Measurements from ENCODE around the gene ACER3.
"Not testable (repeated sequence)": the region's sequence is repeated elsewhere in the genome, so short reads cannot be mapped to it uniquely, and the experiment has no call there.

Gene ACER3

GRCh38 chr11:76825726-76826396 is 34.9 kb upstream of the ACER3 start:
- DNase-seq (ENCODE audit: low read depth): no peak
- no peaks in the 10 kb centered on the region for H3K27me3 ChIP-seq (replicated peaks; ENCODE audit: control insufficient read depth, insufficient read depth, low read length)
- H3K4me1 ChIP-seq (ENCODE audit: control insufficient read depth, insufficient read depth, low read length): peaks cover 18% of the 10 kb centered on the region

GRCh38 chr11:76826508-76826907 is 34.2 kb upstream of the ACER3 start:
- H3K27me3 ChIP-seq (replicated peaks; ENCODE audit: control insufficient read depth, insufficient read depth, low read length); DNase-seq (ENCODE audit: low read depth); H3K4me3 ChIP-seq (ENCODE audit: low read length); H3K9me3 ChIP-seq (ENCODE audit: control insufficient read depth, low read length); H3K36me3 ChIP-seq (ENCODE audit: control insufficient read depth, insufficient read depth, low read length, severe bottlenecking); H3K9ac ChIP-seq (ENCODE audit: low read length): not testable (repeated sequence)
- peaks cover 20% of the 10 kb centered on the region for H3K4me1 ChIP-seq (ENCODE audit: control insufficient read depth, insufficient read depth, low read length)

More at GRCh38 chr11:76825726-76826396, 34.9 kb upstream of the ACER3 start:
- no peak overlapping the region for H3K4me3 ChIP-seq (ENCODE audit: low read length)
- no peaks in the 10 kb centered on the region for H3K9me3 ChIP-seq (ENCODE audit: control insufficient read depth, low read length)
- H3K9ac ChIP-seq (ENCODE audit: low read length): no peak overlapping the region
- H3K36me3 ChIP-seq (ENCODE audit: control insufficient read depth, insufficient read depth, low read length, severe bottlenecking): no peaks in the 10 kb centered on the region

- H3K9ac ChIP-seq (ENCODE audit: low read length); H3K36me3 ChIP-seq (ENCODE audit: control insufficient read depth, insufficient read depth, low read length, severe bottlenecking); H3K9me3 ChIP-seq (ENCODE audit: control insufficient read depth, low read length); H3K4me3 ChIP-seq (ENCODE audit: low read length); H3K27me3 ChIP-seq (replicated peaks; ENCODE audit: control insufficient read depth, insufficient read depth, low read length); DNase-seq (ENCODE audit: low read depth): not testable (repeated sequence)
- H3K4me1 ChIP-seq (ENCODE audit: control insufficient read depth, insufficient read depth, low read length): peaks cover 20% of the 10 kb centered on the region
Measured at GRCh38 chr11:76827005-76827404, 33.7 kb upstream of the ACER3 start.

- Histone ChIP-seq H3K27me3 (replicated peaks; ENCODE audit: control insufficient read depth, insufficient read depth, low read length) (no peaks in the 10 kb centered on the region), H3K4me3 (ENCODE audit: low read length) (no peak overlapping the region), H3K9ac (ENCODE audit: low read length) (no peak overlapping the region), H3K4me1 (ENCODE audit: control insufficient read depth, insufficient read depth, low read length) (peaks cover 24% of the 10 kb centered on the region), H3K9me3 (ENCODE audit: control insufficient read depth, low read length) (no peaks in the 10 kb centered on the region), H3K36me3 (ENCODE audit: control insufficient read depth, insufficient read depth, low read length, severe bottlenecking) (no peaks in the 10 kb centered on the region)
- peak; percentile 84 for DNase-seq (ENCODE audit: low read depth)
Measured at GRCh38 chr11:76830639-76831327, 29.9 kb upstream of the ACER3 start.

GRCh38 chr11:76831686-76832310 is 28.9 kb upstream of the ACER3 start:
- H3K36me3 ChIP-seq (ENCODE audit: control insufficient read depth, insufficient read depth, low read length, severe bottlenecking): no peaks in the 10 kb centered on the region
- H3K4me3 ChIP-seq (ENCODE audit: low read length): no peak overlapping the region
- H3K4me1 ChIP-seq (ENCODE audit: control insufficient read depth, insufficient read depth, low read length): peaks cover 34% of the 10 kb centered on the region
- no peaks in the 10 kb centered on the region for H3K9me3 ChIP-seq (ENCODE audit: control insufficient read depth, low read length)
- no peak overlapping the region for H3K9ac ChIP-seq (ENCODE audit: low read length)
- H3K27me3 ChIP-seq (replicated peaks; ENCODE audit: control insufficient read depth, insufficient read depth, low read length): no peaks in the 10 kb centered on the region
- DNase-seq (ENCODE audit: low read depth): peak; percentile 53

- DNase-seq (ENCODE audit: low read depth): no peak
- no peak overlapping the region for H3K9ac ChIP-seq (ENCODE audit: low read length)
- H3K27me3 ChIP-seq (replicated peaks; ENCODE audit: control insufficient read depth, insufficient read depth, low read length): no peaks in the 10 kb centered on the region
- H3K36me3 ChIP-seq (ENCODE audit: control insufficient read depth, insufficient read depth, low read length, severe bottlenecking): no peaks in the 10 kb centered on the region
- no peaks in the 10 kb centered on the region for H3K9me3 ChIP-seq (ENCODE audit: control insufficient read depth, low read length)
- H3K4me3 ChIP-seq (ENCODE audit: low read length): no peak overlapping the region
- peaks cover 35% of the 10 kb centered on the region for H3K4me1 ChIP-seq (ENCODE audit: control insufficient read depth, insufficient read depth, low read length)
Measured at GRCh38 chr11:76832361-76832760, 28.4 kb upstream of the ACER3 start.

GRCh38 chr11:76834151-76834550 is 26.6 kb upstream of the ACER3 start:
- DNase-seq (ENCODE audit: low read depth): no peak
- Histone ChIP-seq H3K27me3 (replicated peaks; ENCODE audit: control insufficient read depth, insufficient read depth, low read length) (no peaks in the 10 kb centered on the region), H3K4me1 (ENCODE audit: control insufficient read depth, insufficient read depth, low read length) (peaks cover 43% of the 10 kb centered on the region), H3K9me3 (ENCODE audit: control insufficient read depth, low read length) (no peaks in the 10 kb centered on the region), H3K4me3 (ENCODE audit: low read length) (no peak overlapping the region), H3K9ac (ENCODE audit: low read length) (no peak overlapping the region), H3K36me3 (ENCODE audit: control insufficient read depth, insufficient read depth, low read length, severe bottlenecking) (no peaks in the 10 kb centered on the region)

- Histone ChIP-seq H3K27me3 (replicated peaks; ENCODE audit: control insufficient read depth, insufficient read depth, low read length) (peaks cover 3% of the 10 kb centered on the region), H3K9me3 (ENCODE audit: control insufficient read depth, low read length) (no peaks in the 10 kb centered on the region), H3K9ac (ENCODE audit: low read length) (no peak overlapping the region), H3K4me3 (ENCODE audit: low read length) (no peak overlapping the region), H3K36me3 (ENCODE audit: control insufficient read depth, insufficient read depth, low read length, severe bottlenecking) (no peaks in the 10 kb centered on the region), H3K4me1 (ENCODE audit: control insufficient read depth, insufficient read depth, low read length) (peaks cover 43% of the 10 kb centered on the region)
- DNase-seq (ENCODE audit: low read depth): no peak
Measured at GRCh38 chr11:76835036-76835435, 25.7 kb upstream of the ACER3 start.

- no peak overlapping the region for H3K4me3 ChIP-seq (ENCODE audit: low read length)
- no peak overlapping the region for H3K9ac ChIP-seq (ENCODE audit: low read length)
- H3K4me1 ChIP-seq (ENCODE audit: control insufficient read depth, insufficient read depth, low read length): peaks cover 33% of the 10 kb centered on the region
- DNase-seq (ENCODE audit: low read depth): peak; percentile 93
- no peaks in the 10 kb centered on the region for H3K9me3 ChIP-seq (ENCODE audit: control insufficient read depth, low read length)
- no peaks in the 10 kb centered on the region for H3K36me3 ChIP-seq (ENCODE audit: control insufficient read depth, insufficient read depth, low read length, severe bottlenecking)
- peaks cover 4% of the 10 kb centered on the region for H3K27me3 ChIP-seq (replicated peaks; ENCODE audit: control insufficient read depth, insufficient read depth, low read length)
Measured at GRCh38 chr11:76835928-76836612, 24.6 kb upstream of the ACER3 start.

- H3K4me1 ChIP-seq (ENCODE audit: control insufficient read depth, insufficient read depth, low read length): peaks cover 32% of the 10 kb centered on the region
- H3K4me3 ChIP-seq (ENCODE audit: low read length): no peak overlapping the region
- no peak overlapping the region for H3K9ac ChIP-seq (ENCODE audit: low read length)
- H3K9me3 ChIP-seq (ENCODE audit: control insufficient read depth, low read length): no peaks in the 10 kb centered on the region
- H3K36me3 ChIP-seq (ENCODE audit: control insufficient read depth, insufficient read depth, low read length, severe bottlenecking): no peaks in the 10 kb centered on the region
- H3K27me3 ChIP-seq (replicated peaks; ENCODE audit: control insufficient read depth, insufficient read depth, low read length): peaks cover 11% of the 10 kb centered on the region
- DNase-seq (ENCODE audit: low read depth): no peak
Measured at GRCh38 chr11:76836613-76837291, 24.0 kb upstream of the ACER3 start.

All from adipocyte (in vitro differentiated cells).